Measurements from ENCODE around the gene ADGRV1.
"Not testable (repeated sequence)": the region's sequence is repeated elsewhere in the genome, so short reads cannot be mapped to it uniquely, and the experiment has no call there.

The ADGRV1 gene

DNA sequence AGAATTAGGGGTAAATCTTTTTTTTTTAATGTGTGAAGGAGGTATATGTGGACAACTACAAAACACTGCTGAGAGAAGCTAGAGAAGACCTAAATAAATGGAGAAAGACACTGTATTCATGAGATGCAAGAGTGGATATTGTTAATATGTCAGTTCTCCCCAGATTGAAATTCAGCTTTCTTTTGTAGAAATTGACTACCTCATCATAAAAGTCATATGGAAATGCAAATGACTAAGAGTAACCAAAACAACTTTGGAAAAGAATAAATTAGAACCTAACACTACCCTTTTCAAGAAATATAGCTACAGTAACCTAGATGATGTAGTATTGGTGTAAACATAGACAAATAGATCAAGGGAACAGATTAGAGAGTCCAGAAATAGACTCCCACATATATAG is 400.7 kb downstream of the ADGRV1 start:
- DNase-seq (ENCODE audit: extremely low spot score): no peak
- CTCF ChIA-PET: no interaction called here
- TF ChIP-seq L3MBTL2 (conservative IDR thresholded peaks at IDR 0.05) (no peak), TARDBP (IDR thresholded peaks at IDR 0.05) (no peak), HDGF (IDR thresholded peaks at IDR 0.05; ENCODE audit: borderline replicate concordance) (no peak), ZNF384 (IDR thresholded peaks at IDR 0.05) (no peak), LEF1 (IDR thresholded peaks at IDR 0.05; ENCODE audit: borderline replicate concordance) (no peak)
- POLR2A ChIA-PET: no interaction called here

DNA sequence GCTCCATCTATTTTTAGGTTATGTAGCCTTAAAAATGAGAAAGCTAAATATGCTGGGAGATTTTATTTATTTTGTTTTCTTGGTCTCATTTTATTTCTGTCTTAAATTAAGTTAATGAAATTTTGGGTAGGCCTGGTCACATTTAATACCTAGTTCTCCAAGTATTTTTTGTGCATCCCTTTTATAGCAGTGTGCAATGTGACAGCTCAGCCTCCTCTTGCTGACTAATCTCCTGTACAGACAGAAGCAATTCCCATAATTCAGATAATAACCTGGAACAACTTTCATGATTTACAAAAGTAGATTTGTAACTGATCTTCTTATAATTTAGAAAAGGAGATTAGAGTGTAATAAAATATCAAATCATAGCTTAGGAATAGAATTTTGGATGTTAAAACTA is 403.9 kb downstream of the ADGRV1 start:
- DNase-seq (ENCODE audit: extremely low spot score): no peak
- ChIA-PET POLR2A (no interaction called here), CTCF (interaction anchor here (0.6 to 1.0 kb wide), 3 partner anchors 30 to 1815 kb away, joined by 3 to 4 read pairs (median 3); no protein-coding TSS in a partner anchor)
- no peak for TF ChIP-seq FOXK2 (IDR thresholded peaks at IDR 0.05)
- no peak for TF ChIP-seq L3MBTL2 (conservative IDR thresholded peaks at IDR 0.05)
- no peak for TF ChIP-seq LEF1 (IDR thresholded peaks at IDR 0.05; ENCODE audit: borderline replicate concordance)
- no peak for TF ChIP-seq BHLHE40 (IDR thresholded peaks at IDR 0.05; ENCODE audit: borderline replicate concordance)
- no peak for TF ChIP-seq FOXM1 (IDR thresholded peaks at IDR 0.05; ENCODE audit: borderline replicate concordance)
- TF ChIP-seq NFRKB (IDR thresholded peaks at IDR 0.05): no peak
- TF ChIP-seq TARDBP (IDR thresholded peaks at IDR 0.05): no peak
- TF ChIP-seq PKNOX1 (IDR thresholded peaks at IDR 0.05): no peak
- TF ChIP-seq CTBP1 (IDR thresholded peaks at IDR 0.05; ENCODE audit: borderline replicate concordance): no peak
- TF ChIP-seq ZNF384 (IDR thresholded peaks at IDR 0.05): no peak
- no peak for TF ChIP-seq ELF4 (IDR thresholded peaks at IDR 0.05)
- TF ChIP-seq ARNT (IDR thresholded peaks at IDR 0.05): no peak
- TF ChIP-seq HDGF (IDR thresholded peaks at IDR 0.05; ENCODE audit: borderline replicate concordance): no peak
- no peak for TF ChIP-seq SUZ12 (IDR thresholded peaks at IDR 0.05)
- no peak for TF ChIP-seq FOXA1 (IDR thresholded peaks at IDR 0.05)
- no peak for TF ChIP-seq SP1 (IDR thresholded peaks at IDR 0.05)

GRCh38 chr5:90965110-90965685 is 406.6 kb downstream of the ADGRV1 start:
- POLR2A ChIA-PET: no interaction called here

DNA sequence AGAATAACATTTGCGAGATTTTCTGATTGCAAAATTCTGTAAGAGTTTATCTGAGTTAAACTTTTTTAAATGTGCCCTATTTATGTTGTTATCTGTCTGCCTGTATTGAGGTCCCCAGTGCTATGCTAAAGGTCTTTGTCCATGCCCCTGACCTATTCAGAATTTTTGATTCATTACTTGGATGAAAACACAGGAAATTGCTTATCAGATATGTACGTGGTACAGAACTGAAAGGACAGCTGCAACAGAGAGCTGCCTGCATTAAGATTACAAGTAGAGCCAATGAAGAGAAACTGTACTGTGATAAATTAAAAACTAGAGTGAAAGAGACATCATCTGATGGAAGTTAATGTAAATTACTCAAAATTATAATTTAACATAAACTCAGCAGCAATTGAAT is 408.8 kb downstream of the ADGRV1 start:
- POLR2A ChIA-PET: no interaction called here
- CTCF ChIA-PET: interaction anchor here (0.7 kb wide), 1 partner anchor 98 kb away, joined by 4 read pairs; no protein-coding TSS in a partner anchor
- no peak for DNase-seq (ENCODE audit: extremely low spot score)
- TF ChIP-seq ARNT (IDR thresholded peaks at IDR 0.05) (no peak), L3MBTL2 (conservative IDR thresholded peaks at IDR 0.05) (no peak), ELF4 (IDR thresholded peaks at IDR 0.05) (no peak)

More at GRCh38 chr5:90965110-90965685, 406.6 kb downstream of the ADGRV1 start:
- no peak for DNase-seq (ENCODE audit: extremely low spot score)
- CTCF ChIA-PET: no interaction called here
- no peak for TF ChIP-seq FOXA1 (IDR thresholded peaks at IDR 0.05)
- TF ChIP-seq FOXM1 (IDR thresholded peaks at IDR 0.05; ENCODE audit: borderline replicate concordance): no peak
- no peak for TF ChIP-seq SP1 (IDR thresholded peaks at IDR 0.05)
- no peak for TF ChIP-seq HDGF (IDR thresholded peaks at IDR 0.05; ENCODE audit: borderline replicate concordance)
- TF ChIP-seq FOXK2 (IDR thresholded peaks at IDR 0.05): no peak
- TF ChIP-seq ELF4 (IDR thresholded peaks at IDR 0.05): no peak
- no peak for TF ChIP-seq ZNF384 (IDR thresholded peaks at IDR 0.05)
- TF ChIP-seq L3MBTL2 (conservative IDR thresholded peaks at IDR 0.05): no peak

DNA sequence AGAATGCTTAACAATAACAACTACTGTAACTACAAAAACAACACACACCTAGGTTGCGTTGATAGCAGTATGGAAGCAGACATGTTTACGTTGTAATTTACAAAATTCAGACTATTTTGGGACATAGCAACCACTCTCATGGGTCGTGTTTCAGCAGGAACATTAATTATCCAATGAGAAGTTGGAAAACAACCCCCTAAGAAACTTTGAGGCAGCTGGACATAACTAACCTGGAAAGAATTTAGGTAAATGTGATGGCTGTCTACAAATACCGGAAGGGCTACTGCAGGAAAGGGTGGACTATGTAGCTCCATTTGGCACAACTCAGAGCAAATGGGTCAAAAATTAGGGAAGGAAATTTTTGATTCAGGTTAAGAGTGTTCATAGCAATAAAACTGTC is 409.3 kb downstream of the ADGRV1 start:
- CTCF ChIA-PET: no interaction called here
- TF ChIP-seq ARNT (IDR thresholded peaks at IDR 0.05): no peak
- TF ChIP-seq L3MBTL2 (conservative IDR thresholded peaks at IDR 0.05): no peak
- no peak for TF ChIP-seq ZNF384 (IDR thresholded peaks at IDR 0.05)
- TF ChIP-seq HDGF (IDR thresholded peaks at IDR 0.05; ENCODE audit: borderline replicate concordance): no peak
- no peak for TF ChIP-seq FOXK2 (IDR thresholded peaks at IDR 0.05)
- TF ChIP-seq FOXA1 (IDR thresholded peaks at IDR 0.05): no peak
- TF ChIP-seq TARDBP (IDR thresholded peaks at IDR 0.05): no peak
- TF ChIP-seq FOXM1 (IDR thresholded peaks at IDR 0.05; ENCODE audit: borderline replicate concordance): no peak
- TF ChIP-seq SUZ12 (IDR thresholded peaks at IDR 0.05): no peak
- no peak for TF ChIP-seq BHLHE40 (IDR thresholded peaks at IDR 0.05; ENCODE audit: borderline replicate concordance)
- TF ChIP-seq SP1 (IDR thresholded peaks at IDR 0.05): no peak
- no peak for TF ChIP-seq LEF1 (IDR thresholded peaks at IDR 0.05; ENCODE audit: borderline replicate concordance)
- no peak for TF ChIP-seq NFRKB (IDR thresholded peaks at IDR 0.05)
- TF ChIP-seq CTBP1 (IDR thresholded peaks at IDR 0.05; ENCODE audit: borderline replicate concordance): no peak
- TF ChIP-seq PKNOX1 (IDR thresholded peaks at IDR 0.05): no peak
- no peak for TF ChIP-seq ELF4 (IDR thresholded peaks at IDR 0.05)
- POLR2A ChIA-PET: no interaction called here
- DNase-seq (ENCODE audit: extremely low spot score): no peak

GRCh38 chr5:90968319-90968718 is 409.7 kb downstream of the ADGRV1 start:
- POLR2A ChIA-PET: interaction anchor here (1.1 kb wide), 1 partner anchor 413 kb away, joined by 3 read pairs; no protein-coding TSS in a partner anchor
- CTCF ChIA-PET: interaction anchor here (0.8 kb wide), 1 partner anchor 36 kb away, joined by 3 read pairs; no protein-coding TSS in a partner anchor
- no peak for DNase-seq (ENCODE audit: extremely low spot score)
- TF ChIP-seq CTBP1 (IDR thresholded peaks at IDR 0.05; ENCODE audit: borderline replicate concordance) (no peak), ELF4 (IDR thresholded peaks at IDR 0.05) (no peak), PKNOX1 (IDR thresholded peaks at IDR 0.05) (no peak), LEF1 (IDR thresholded peaks at IDR 0.05; ENCODE audit: borderline replicate concordance) (no peak), L3MBTL2 (conservative IDR thresholded peaks at IDR 0.05) (no peak), SUZ12 (IDR thresholded peaks at IDR 0.05) (no peak), ZNF384 (IDR thresholded peaks at IDR 0.05) (no peak), FOXA1 (IDR thresholded peaks at IDR 0.05) (no peak)

GRCh38 chr5:90969945-90970344 is 411.3 kb downstream of the ADGRV1 start:
- POLR2A ChIA-PET; DNase-seq (ENCODE audit: extremely low spot score): not testable (repeated sequence)
- CTCF ChIA-PET: interaction anchor here (0.6 kb wide), 1 partner anchor 84 kb away, joined by 6 read pairs; no protein-coding TSS in a partner anchor
